HEK293 (cell line): ENCODE measurements around the gene LKAAEAR1.

Source experiments
- CTCF ChIP-seq: fragments of 450-650 bp; formaldehyde crosslinking; IDR thresholded peaks from 2 replicates; pipeline ENCODE4 v1.5.1; 2016; ENCODE audit warnings: missing biosample characterization, missing genetic modification characterization
- GLI2 ChIP-seq: fragments of 450-650 bp; formaldehyde crosslinking; IDR thresholded peaks from 2 replicates; pipeline ENCODE4; 2017; ENCODE audit warnings: missing biosample characterization, missing genetic modification characterization, low read depth, borderline replicate concordance
- GLIS1 ChIP-seq: fragments of 450-650 bp; formaldehyde crosslinking; IDR thresholded peaks from 2 replicates; pipeline ENCODE4 v1.5.1; 2016; ENCODE audit warnings: missing biosample characterization, missing genetic modification characterization
- HOXA7 ChIP-seq: sonication (generic); formaldehyde crosslinking; IDR thresholded peaks from 2 replicates; pipeline ENCODE4 v1.8.1; 2022; ENCODE audit warnings: missing genetic modification reagents, borderline replicate concordance
- SALL2 ChIP-seq: fragments of 450-650 bp; formaldehyde crosslinking; IDR thresholded peaks from 2 replicates; pipeline ENCODE4 v1.5.0; 2017; ENCODE audit warnings: missing biosample characterization, mild to moderate bottlenecking, missing genetic modification characterization, borderline replicate concordance
- TCF7L2 ChIP-seq: IDR thresholded peaks from 2 replicates; pipeline ENCODE4 v1.6.1; 2011; ENCODE audit warnings: low read depth, mild to moderate bottlenecking, inconsistent platforms, low read length, moderate library complexity, borderline replicate concordance
- ZBTB7A ChIP-seq: fragments of 450-650 bp; formaldehyde crosslinking; IDR thresholded peaks from 2 replicates; pipeline ENCODE4 v1.5.1; 2016; ENCODE audit warnings: low read depth, missing biosample characterization, missing genetic modification characterization
- ZNF114 ChIP-seq: fragments of 450-650 bp; formaldehyde crosslinking; IDR thresholded peaks from 2 replicates; pipeline ENCODE4 v1.5.0; 2017; ENCODE audit warnings: missing biosample characterization, missing genetic modification characterization
- ZNF510 ChIP-seq: fragments of 450-650 bp; formaldehyde crosslinking; IDR thresholded peaks from 2 replicates; pipeline ENCODE4 v1.5.1; 2018; ENCODE audit warnings: mild to moderate bottlenecking, missing genetic modification characterization, missing biosample characterization; ENCODE audit not compliant: insufficient replicate concordance
- ZNF776 ChIP-seq: fragments of 450-650 bp; formaldehyde crosslinking; IDR thresholded peaks from 2 replicates; pipeline ENCODE4 v1.5.0; 2017; ENCODE audit warnings: missing biosample characterization, missing genetic modification characterization, borderline replicate concordance

GRCh38 chr20:64039293-64040160 is 44.7 kb downstream of the LKAAEAR1 start:
- TF ChIP-seq CTCF (tag by site-specific recombination) (no peak), TCF7L2 (no peak), GLI2 (tag by site-specific recombination) (no peak), ZNF114 (tag by site-specific recombination) (no peak), GLIS1 (tag by site-specific recombination) (peak; percentile 85), SALL2 (tag by site-specific recombination) (no peak), HOXA7 (CRISPR knock-in tag) (no peak), ZBTB7A (tag by site-specific recombination) (no peak), ZNF776 (tag by site-specific recombination) (no peak), ZNF510 (tag by site-specific recombination) (no peak)
